ENCODE measurements around the gene IFNAR1.
"Not testable (repeated sequence)": the region's sequence is repeated elsewhere in the genome, so short reads cannot be mapped to it uniquely, and the experiment has no call there.

The IFNAR1 gene

DNA sequence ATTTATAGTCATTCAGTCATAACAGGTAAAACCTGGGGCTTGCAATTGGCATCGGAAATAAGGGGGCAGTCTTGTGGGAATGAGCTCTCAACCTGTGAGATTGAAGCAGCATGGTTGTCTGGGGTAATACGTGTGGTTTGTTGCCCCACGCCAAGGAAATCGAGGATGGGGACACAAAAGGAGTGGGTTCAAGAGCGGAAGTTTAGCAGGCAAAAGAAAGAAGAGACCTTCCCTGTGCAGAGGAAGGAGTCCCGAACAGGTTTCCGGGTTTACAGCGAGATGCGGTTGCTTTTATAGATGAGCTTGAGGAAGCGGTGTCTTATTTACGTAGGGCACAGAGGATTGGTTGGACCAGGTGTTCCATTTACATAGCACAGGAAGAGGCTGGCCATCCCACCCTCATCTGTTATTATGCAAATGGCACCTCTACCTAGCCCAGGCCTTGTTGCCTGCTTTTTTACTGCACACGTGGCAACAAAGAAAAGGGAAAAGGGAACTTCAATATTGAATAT, 37.3 kb downstream of the IFNAR1 start:
- CTCF ChIA-PET: interaction anchor here (0.8 to 5.6 kb wide), 44 partner anchors 13 to 719 kb away, joined by 3 to 142 read pairs (median 6); partner anchors contain the start of genes IFNAR1, IL10RB and TMEM50B
- TF ChIP-seq, protein P1, sequence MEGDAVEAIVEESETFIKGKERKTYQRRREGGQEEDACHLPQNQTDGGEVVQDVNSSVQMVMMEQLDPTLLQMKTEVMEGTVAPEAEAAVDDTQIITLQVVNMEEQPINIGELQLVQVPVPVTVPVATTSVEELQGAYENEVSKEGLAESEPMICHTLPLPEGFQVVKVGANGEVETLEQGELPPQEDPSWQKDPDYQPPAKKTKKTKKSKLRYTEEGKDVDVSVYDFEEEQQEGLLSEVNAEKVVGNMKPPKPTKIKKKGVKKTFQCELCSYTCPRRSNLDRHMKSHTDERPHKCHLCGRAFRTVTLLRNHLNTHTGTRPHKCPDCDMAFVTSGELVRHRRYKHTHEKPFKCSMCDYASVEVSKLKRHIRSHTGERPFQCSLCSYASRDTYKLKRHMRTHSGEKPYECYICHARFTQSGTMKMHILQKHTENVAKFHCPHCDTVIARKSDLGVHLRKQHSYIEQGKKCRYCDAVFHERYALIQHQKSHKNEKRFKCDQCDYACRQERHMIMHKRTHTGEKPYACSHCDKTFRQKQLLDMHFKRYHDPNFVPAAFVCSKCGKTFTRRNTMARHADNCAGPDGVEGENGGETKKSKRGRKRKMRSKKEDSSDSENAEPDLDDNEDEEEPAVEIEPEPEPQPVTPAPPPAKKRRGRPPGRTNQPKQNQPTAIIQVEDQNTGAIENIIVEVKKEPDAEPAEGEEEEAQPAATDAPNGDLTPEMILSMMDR (IDR thresholded peaks at IDR 0.05; ENCODE audit: control extremely low read depth, extremely low read depth, low read depth, missing control alignments): no peak
- POLR2A ChIA-PET: interaction anchor here (0.6 to 2.0 kb wide), 6 partner anchors 18 to 711 kb away, joined by 4 to 12 read pairs (median 7); partner anchors contain the start of genes IFNGR2, MRPS6 and SLC5A3
- DNase-seq (ENCODE audit: extremely low spot score): no peak

DNA sequence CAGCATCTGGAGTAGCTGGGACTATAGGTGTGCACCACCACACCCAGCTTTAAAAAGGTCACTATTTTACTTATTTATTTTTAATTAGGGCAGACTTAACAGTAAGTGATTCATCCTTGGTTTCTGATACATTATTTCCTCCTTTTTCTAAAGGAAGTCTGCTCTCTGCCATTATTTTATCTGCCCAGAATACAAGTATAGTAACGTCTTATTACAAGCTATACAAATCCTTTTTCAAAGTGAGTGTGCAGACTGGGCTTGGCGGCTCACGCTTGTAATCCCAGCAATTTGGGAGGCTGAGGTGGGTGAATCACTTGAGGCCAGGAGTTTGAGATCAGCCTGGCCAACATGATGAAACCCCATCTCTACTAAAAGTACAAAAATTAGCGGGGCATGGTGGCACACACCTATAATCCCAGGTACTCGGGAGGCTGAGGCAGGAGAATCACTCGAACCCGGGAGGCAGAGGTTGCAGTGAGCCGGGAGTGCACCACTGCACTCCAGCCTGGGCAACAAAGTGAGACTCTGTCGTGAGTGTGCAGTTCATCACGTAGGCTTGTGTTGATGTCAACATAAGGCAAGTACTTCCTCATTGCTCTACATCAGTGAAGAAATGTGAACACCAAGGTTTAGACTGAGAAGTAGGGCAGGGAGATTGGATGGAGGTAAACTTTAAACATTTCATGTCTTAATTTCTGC, 39.3 kb downstream of the IFNAR1 start:
- CTCF ChIA-PET: interaction anchor here (0.8 to 1.0 kb wide), 2 partner anchors 16 to 242 kb away, joined by 3 to 4 read pairs; no protein-coding TSS in a partner anchor
- POLR2A ChIA-PET; DNase-seq (ENCODE audit: extremely low spot score): not testable (repeated sequence)

DNA sequence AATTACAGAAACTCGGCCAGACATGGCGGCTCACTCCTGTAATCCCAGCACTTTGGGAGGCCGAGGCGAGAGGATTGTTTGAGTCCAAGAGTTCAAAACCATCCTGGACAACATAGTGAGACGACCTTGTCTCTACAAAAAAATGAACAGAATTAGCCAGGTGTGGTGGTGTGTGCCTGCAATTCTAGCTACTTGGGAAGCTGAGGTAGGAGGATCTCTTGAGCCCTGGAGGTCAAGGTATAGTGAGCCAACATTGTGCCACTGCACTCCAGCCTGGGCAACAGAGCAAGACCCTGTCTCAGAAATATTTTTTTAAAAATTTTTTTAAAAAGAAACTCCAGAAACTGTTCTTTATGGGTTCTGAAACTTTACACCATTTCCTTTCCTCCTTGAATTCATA, 40.1 kb downstream of the IFNAR1 start:
- ChIA-PET CTCF (no interaction called here), POLR2A (no interaction called here)
- TF ChIP-seq, protein P1 (IDR thresholded peaks at IDR 0.05; ENCODE audit: control extremely low read depth, extremely low read depth, low read depth, missing control alignments): no peak
- DNase-seq (ENCODE audit: extremely low spot score): no peak

DNA sequence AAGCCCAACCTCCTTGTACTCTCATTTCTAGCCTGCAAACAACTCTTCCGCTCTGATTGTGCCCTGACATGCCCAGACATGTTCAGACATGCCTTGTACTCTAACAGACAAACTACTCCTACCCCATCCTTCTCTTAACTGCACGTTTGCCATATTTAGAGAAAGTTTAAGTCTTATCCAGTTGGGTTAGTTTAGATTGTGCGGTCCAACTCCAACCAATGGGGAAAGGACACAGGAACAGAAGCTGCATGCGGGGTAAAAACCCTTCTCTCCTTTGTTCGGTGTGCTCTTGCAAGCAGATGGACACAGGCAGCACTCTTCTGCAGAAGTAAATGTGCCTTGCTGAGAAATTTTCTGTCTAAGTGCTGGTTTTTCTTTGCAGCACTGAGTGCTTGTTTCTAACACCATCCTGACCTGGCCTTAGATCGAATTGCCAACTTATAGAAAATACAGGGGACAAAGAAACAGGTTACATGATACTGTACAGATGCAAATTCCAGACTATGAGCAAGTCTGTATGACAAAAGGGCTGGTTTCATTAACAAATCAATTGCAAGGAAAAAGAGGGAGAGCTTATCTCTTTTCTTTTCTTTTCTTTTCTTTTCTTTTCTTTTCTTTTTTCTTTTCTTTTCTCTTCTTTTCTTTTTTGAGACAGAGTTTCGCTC, 42.7 kb downstream of the IFNAR1 start:
- ChIA-PET CTCF (interaction anchor here (0.8 to 1.5 kb wide), 6 partner anchors 14 to 170 kb away, joined by 3 to 4 read pairs (median 3); no protein-coding TSS in a partner anchor), POLR2A (no interaction called here)
- no peak for DNase-seq (ENCODE audit: extremely low spot score)
- TF ChIP-seq, protein P1 (IDR thresholded peaks at IDR 0.05; ENCODE audit: control extremely low read depth, extremely low read depth, low read depth, missing control alignments): no peak

DNA sequence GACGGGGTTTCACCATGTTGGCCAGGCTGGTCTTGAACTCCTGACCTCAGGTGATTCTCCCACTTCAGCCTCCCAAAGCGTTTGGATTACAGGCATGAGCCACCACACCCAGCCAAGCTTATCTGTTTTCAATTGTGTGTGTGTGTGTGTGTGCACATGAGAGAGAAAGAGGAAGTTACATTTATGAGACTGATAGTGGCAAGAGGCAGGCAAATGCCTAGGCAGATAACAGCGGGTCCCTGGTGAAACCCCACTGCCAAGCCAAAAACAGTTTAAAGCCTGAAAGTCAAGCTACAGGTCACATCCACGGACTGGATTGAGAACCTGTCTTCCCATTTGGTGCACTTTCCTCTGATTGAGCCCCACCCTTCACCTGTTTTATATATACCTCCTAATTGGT, 43.4 kb downstream of the IFNAR1 start:
- TF ChIP-seq, protein P1 (IDR thresholded peaks at IDR 0.05; ENCODE audit: control extremely low read depth, extremely low read depth, low read depth, missing control alignments): no peak
- POLR2A ChIA-PET: no interaction called here
- no peak for DNase-seq (ENCODE audit: extremely low spot score)
- CTCF ChIA-PET: interaction anchor here (0.8 to 3.1 kb wide), 5 partner anchors 17 to 171 kb away, joined by 3 to 10 read pairs (median 3); no protein-coding TSS in a partner anchor

DNA sequence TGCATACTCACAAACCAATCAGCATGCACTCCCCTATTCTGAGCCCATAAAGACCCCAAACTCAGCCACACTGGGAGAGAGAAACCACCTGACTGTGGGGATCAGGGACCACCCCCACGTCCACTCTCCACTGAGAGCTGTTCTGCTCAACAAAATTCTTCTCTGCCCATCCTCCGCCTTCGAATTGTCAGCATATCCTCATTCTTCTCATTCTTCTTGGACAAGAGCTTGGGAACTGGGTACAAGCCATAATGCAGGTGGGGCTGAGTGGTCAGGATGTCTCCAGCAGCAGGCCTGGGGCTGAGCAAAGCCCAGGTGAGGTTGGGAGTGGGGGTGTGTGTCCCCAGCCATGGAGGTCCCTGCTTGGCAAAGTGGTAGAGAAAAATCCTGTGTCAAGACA, 43.8 kb downstream of the IFNAR1 start:
- POLR2A ChIA-PET: no interaction called here
- TF ChIP-seq, protein P1 (IDR thresholded peaks at IDR 0.05; ENCODE audit: control extremely low read depth, extremely low read depth, low read depth, missing control alignments): no peak
- CTCF ChIA-PET: interaction anchor here (0.6 to 15.0 kb wide), 4 partner anchors 8 to 171 kb away, joined by 3 to 142 read pairs (median 6); no protein-coding TSS in a partner anchor
- no peak for DNase-seq (ENCODE audit: extremely low spot score)

All from GM10248 (cell line).